ENCODE results near the gene CEMIP. TPM values are rescaled to one million over a fixed set of nuclear protein-coding genes. Genes with fewer than 3 reads are reported as not detected.

The CEMIP gene
- total and polyA plus RNA-seq, 2 of the 8 experiments (the other 6 are each of a cell fraction or from before 2014, with no cell fraction given) = 0.11 to 0.60 TPM

DNA sequence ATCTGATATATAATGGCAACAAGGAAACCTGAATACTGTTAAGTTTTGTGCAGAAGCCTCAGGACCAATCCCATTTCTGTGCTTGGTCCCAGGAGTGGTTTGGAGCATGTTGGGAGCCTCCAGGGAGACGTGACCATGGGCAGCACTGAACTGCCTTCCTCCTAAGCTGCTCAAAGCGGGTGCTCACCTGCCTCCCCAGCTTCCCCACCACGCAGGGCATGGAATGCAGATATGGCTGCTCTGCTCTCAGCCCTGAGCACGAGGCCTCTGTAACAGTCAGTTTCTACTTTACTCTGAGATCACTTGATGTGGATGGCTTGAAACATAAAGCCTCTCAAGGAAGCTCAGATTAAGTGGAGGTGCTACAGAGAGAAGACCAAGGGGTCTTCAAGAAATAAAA, 161.2 kb downstream of the CEMIP start (continued):
- TF ChIP-seq, protein P1, sequence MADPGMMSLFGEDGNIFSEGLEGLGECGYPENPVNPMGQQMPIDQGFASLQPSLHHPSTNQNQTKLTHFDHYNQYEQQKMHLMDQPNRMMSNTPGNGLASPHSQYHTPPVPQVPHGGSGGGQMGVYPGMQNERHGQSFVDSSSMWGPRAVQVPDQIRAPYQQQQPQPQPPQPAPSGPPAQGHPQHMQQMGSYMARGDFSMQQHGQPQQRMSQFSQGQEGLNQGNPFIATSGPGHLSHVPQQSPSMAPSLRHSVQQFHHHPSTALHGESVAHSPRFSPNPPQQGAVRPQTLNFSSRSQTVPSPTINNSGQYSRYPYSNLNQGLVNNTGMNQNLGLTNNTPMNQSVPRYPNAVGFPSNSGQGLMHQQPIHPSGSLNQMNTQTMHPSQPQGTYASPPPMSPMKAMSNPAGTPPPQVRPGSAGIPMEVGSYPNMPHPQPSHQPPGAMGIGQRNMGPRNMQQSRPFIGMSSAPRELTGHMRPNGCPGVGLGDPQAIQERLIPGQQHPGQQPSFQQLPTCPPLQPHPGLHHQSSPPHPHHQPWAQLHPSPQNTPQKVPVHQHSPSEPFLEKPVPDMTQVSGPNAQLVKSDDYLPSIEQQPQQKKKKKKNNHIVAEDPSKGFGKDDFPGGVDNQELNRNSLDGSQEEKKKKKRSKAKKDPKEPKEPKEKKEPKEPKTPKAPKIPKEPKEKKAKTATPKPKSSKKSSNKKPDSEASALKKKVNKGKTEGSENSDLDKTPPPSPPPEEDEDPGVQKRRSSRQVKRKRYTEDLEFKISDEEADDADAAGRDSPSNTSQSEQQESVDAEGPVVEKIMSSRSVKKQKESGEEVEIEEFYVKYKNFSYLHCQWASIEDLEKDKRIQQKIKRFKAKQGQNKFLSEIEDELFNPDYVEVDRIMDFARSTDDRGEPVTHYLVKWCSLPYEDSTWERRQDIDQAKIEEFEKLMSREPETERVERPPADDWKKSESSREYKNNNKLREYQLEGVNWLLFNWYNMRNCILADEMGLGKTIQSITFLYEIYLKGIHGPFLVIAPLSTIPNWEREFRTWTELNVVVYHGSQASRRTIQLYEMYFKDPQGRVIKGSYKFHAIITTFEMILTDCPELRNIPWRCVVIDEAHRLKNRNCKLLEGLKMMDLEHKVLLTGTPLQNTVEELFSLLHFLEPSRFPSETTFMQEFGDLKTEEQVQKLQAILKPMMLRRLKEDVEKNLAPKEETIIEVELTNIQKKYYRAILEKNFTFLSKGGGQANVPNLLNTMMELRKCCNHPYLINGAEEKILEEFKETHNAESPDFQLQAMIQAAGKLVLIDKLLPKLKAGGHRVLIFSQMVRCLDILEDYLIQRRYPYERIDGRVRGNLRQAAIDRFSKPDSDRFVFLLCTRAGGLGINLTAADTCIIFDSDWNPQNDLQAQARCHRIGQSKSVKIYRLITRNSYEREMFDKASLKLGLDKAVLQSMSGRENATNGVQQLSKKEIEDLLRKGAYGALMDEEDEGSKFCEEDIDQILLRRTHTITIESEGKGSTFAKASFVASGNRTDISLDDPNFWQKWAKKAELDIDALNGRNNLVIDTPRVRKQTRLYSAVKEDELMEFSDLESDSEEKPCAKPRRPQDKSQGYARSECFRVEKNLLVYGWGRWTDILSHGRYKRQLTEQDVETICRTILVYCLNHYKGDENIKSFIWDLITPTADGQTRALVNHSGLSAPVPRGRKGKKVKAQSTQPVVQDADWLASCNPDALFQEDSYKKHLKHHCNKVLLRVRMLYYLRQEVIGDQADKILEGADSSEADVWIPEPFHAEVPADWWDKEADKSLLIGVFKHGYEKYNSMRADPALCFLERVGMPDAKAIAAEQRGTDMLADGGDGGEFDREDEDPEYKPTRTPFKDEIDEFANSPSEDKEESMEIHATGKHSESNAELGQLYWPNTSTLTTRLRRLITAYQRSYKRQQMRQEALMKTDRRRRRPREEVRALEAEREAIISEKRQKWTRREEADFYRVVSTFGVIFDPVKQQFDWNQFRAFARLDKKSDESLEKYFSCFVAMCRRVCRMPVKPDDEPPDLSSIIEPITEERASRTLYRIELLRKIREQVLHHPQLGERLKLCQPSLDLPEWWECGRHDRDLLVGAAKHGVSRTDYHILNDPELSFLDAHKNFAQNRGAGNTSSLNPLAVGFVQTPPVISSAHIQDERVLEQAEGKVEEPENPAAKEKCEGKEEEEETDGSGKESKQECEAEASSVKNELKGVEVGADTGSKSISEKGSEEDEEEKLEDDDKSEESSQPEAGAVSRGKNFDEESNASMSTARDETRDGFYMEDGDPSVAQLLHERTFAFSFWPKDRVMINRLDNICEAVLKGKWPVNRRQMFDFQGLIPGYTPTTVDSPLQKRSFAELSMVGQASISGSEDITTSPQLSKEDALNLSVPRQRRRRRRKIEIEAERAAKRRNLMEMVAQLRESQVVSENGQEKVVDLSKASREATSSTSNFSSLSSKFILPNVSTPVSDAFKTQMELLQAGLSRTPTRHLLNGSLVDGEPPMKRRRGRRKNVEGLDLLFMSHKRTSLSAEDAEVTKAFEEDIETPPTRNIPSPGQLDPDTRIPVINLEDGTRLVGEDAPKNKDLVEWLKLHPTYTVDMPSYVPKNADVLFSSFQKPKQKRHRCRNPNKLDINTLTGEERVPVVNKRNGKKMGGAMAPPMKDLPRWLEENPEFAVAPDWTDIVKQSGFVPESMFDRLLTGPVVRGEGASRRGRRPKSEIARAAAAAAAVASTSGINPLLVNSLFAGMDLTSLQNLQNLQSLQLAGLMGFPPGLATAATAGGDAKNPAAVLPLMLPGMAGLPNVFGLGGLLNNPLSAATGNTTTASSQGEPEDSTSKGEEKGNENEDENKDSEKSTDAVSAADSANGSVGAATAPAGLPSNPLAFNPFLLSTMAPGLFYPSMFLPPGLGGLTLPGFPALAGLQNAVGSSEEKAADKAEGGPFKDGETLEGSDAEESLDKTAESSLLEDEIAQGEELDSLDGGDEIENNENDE (IDR thresholded peaks at IDR 0.05; ENCODE audit: insufficient replicate concordance, low read length) = no peak
- no peak for TF ChIP-seq SAP30 (IDR thresholded peaks at IDR 0.05; ENCODE audit: insufficient read depth, insufficient replicate concordance, low read length)
